Measurements from ENCODE around the gene TMEM182.

The TMEM182 gene

GRCh38 chr2:102761763-102762162 lies at the start of gene TMEM182:
Gene TMEM182 (plus strand): TSS chr2:102762031. CDS start chr2:102762218, 187 bp downstream.
- DNase-seq, result no peak

DNA sequence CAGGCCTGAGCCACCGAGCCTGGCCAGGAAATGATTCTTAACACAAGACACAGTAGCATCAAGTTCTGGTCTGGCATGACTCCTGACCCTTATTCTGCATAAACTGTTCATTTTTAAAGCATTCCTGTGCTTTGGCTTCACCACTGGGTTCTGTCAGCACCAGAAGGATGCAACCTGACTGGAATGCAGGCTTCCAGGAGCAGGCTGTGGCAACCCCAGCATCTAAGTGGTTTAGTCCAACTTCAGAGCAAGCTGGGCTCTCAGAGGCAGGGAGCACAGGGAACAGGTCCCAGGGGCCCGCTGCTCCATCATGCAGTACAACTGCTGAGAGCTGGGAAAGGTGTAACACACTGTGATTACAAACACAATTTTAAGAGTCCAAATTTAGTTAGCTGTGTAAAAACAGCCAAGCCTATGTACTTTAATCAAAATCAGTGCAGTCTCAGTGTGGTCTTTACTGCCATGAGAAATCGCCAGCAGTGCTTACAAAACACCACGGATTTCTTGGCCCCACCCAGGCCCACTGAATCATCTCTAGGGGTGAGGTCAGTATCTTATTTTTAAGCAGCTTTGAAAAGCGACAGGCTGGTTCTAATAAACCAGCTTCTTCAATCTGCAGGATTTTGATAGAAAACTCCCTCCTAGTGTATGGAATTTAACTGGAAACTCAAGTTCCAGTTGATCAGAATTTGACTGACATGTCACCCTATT lies 44.4 kb upstream of the TMEM182 start:
- DNase-seq, result no peak

- DNase-seq, result no peak
Measured at GRCh38 chr2:102718387-102719316, 43.2 kb upstream of the TMEM182 start.

- DNase-seq, result no peak
Measured at GRCh38 chr2:102724016-102724490, 37.8 kb upstream of the TMEM182 start.

- DNase-seq, result no peak
Measured at GRCh38 chr2:102724553-102724952, 37.3 kb upstream of the TMEM182 start.

DNA sequence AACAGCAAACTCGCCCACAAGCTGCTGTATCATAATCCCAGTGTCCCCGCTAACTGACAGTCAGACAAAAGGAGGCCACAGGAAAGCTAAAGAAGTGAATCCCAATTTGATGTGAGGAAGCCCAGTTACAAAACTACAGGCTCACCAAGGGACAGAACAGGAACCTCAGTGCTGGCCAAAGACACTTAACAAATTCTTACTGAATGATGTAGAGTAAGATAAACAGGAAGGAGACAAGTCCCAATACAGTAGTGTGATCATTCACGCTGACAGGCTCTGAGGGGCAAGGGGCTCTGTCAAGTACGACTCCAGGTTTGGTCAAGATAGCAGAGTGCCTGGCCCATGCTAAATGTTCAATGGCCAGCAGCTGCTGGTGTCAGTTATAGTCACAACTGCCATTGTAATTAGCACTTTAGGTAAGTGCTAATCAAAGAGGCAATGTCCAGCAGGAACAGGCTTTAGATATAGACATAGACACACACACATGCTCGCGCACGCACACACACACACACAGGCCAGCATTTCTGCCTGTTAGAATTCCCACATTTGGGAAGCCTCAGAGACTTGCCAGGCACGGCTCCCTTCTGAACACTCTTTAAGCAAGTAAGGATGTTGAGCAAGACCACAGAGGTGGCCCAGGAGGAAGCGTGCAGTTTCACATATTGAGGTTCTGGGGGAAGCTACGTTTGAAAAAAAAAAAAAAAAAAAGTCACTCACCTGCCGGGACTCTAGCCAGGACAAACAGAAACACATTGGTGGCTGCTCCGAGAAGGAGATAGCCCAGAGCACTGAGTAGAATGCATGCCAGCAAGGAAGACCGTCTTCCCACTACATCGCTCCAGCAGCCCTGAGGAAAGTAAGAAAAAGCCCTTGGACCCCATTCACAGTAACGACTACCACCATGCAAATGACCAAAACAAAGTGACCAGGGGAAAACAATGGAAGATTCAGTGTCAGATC lies 35.4 kb upstream of the TMEM182 start:
- DNase-seq, result no peak

DNA sequence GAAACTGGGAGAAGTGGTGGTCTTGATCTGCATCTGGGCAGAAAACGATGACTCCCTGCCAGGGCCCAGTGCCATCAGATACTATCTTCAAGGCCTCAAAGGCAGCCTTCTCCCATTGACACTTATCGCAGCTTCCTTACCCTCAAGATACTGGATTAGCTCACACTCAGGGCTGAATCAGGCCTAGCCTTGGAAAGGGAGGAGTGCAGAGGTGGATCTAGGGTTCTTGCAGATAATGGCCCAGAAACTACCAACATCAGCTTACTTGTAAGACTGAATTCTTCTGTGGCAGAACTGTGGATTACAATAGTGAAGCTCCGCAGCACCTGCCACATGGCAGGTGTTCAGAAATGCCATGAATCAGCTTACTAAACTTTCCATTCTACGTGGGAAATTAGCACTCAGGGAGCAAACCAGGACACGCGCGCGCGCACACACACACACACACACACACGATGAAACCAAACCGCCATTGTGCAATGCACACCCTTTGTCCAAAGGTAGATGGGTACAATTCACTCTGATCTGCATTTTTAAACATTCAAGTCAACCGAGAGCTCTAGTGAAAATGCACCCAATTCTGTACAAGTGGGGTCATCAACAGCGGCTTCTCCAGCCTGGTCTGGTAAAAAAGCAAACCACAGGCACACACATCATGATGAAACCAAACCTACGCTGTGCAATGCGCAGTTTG lies 26.3 kb upstream of the TMEM182 start:
- no peak for DNase-seq

DNA sequence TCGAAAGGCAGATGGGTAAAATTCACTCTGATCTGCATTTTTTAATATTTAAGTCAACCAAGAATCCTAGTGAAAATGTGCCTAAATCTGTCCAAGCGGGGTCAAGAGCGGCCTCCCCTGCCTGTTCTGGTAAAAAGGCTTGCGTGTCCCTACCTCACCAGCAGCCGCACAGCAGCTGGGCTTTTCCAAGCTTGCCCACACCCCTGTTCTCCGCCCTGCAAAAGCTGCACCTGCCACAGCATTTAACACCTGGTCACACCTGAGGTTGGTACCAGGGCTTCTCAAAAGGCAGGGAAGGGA lies 25.8 kb upstream of the TMEM182 start:
- DNase-seq, result peak; percentile 1

GRCh38 chr2:102736410-102737409 lies 25.1 kb upstream of the TMEM182 start:
- peak; percentile 81 for DNase-seq

GRCh38 chr2:102737431-102737830 lies 24.4 kb upstream of the TMEM182 start:
- no peak for DNase-seq

DNA sequence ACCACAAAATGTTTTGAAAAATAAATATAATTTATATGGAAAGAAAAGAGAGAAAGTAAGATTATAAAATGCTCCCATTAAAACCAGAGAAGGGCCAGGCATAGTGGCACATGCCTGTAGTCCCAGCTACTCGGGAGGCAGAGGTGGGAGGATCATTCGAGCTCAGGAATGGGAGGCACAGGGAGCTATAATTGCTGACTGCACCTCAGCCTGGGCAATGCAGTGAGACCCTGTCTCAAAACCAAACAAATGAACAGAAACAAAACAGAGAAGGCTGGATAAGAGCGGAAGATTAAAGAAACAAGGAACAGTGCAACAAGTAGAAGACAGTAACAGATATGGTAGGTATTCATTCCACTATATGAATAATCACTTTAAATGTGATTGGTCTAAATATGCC lies 18.6 kb upstream of the TMEM182 start:
- DNase-seq, result no peak

DNA sequence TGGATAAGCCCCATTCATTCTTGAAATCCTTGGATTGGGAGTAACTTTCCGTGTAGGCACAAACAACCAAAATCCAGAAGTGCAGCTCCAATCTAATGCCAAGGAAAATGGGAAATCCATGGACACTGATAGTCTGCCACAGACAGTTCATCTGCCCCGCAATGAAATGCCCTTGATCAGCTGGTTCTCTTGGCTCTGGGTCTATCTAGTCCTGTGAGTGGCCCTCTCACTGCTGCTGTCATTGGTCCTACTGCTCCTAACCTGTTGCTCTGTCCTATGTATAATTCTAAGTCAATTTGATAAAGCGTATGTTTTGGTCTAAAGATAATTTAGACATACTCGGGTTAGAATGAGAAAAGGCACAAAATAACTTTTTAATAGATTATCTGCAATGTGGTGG lies 13.7 kb upstream of the TMEM182 start:
- DNase-seq, result no peak

- DNase-seq, result no peak
Measured at GRCh38 chr2:102749938-102750337, 11.9 kb upstream of the TMEM182 start.

GRCh38 chr2:102753563-102754159 lies 8.2 kb upstream of the TMEM182 start:
- DNase-seq, result peak; percentile 11

GRCh38 chr2:102754456-102755145 lies 7.2 kb upstream of the TMEM182 start:
- DNase-seq, result no peak

GRCh38 chr2:102755284-102755683 lies 6.5 kb upstream of the TMEM182 start:
- no peak for DNase-seq

DNA sequence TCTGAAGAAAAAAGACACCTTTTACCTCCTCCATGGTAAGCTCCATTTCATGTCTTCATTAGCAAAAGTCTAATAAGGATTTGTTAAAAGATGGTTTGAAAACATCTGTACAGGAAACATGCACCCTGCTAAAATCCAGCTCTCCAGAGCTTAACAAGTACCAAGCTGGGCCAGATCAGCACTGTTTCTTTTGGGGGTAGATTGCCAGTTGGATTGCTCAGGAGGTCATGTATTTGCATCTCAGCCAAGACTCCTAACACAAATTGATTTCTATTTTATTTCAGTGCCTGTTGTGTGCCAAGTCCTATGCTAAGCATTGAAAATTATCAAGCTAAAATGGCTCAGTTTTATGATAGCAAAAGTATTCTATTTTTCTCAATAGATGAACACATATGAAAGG lies 3.4 kb upstream of the TMEM182 start:
- DNase-seq, result no peak

GRCh38 chr2:102764083-102764482 lies 2.3 kb downstream of the TMEM182 start:
- DNase-seq, result no peak

GRCh38 chr2:102765061-102765460 lies 3.2 kb downstream of the TMEM182 start:
- DNase-seq, result no peak

GRCh38 chr2:102768253-102768652 lies 6.4 kb downstream of the TMEM182 start:
- DNase-seq, result no peak

All from CD4-positive, alpha-beta T cell treated with Interferon gamma for 1 hour (primary cell).